OCI-LY1 (cell line): ENCODE measurements around the gene WWP2.

Experiments
- H2AFZ ChIP-seq: fragments of 200-600 bp; sonication (generic), shearing (Covaris generic); 2 replicates; pipeline ENCODE4 v1.6.0; 2014; ENCODE audit warnings: antibody characterized with exemption, mild to moderate bottlenecking, low read length
- H3F3A ChIP-seq: fragments of 200-600 bp; sonication (generic), shearing (Covaris generic); 2 replicates; pipeline ENCODE4 v1.6.0; 2014; ENCODE audit warnings: mild to moderate bottlenecking, antibody characterized with exemption, low read length, moderate library complexity; ENCODE audit not compliant: insufficient read depth
- H3K27ac ChIP-seq: fragments of 200-600 bp; sonication (generic); 2 replicates; pipeline ENCODE4 v1.5.1; 2014; ENCODE audit warnings: low read length, mixed run types, mild to moderate bottlenecking, low read depth; ENCODE audit not compliant: poor library complexity, severe bottlenecking
- H3K27me3 ChIP-seq: fragments of 200-600 bp; sonication (generic); 2 replicates; pipeline ENCODE4 v1.6.0; 2014; ENCODE audit warnings: antibody characterized with exemption, mild to moderate bottlenecking, low read length, moderate library complexity; ENCODE audit not compliant: insufficient read depth
- H3K36me3 ChIP-seq: fragments of 200-600 bp; sonication (generic); 2 replicates; pipeline ENCODE4 v1.6.1; 2014; ENCODE audit warnings: mild to moderate bottlenecking, antibody characterized with exemption, low read length, moderate library complexity, mixed read lengths; ENCODE audit not compliant: insufficient read depth
- H3K4me1 ChIP-seq: fragments of 200-600 bp; sonication (generic); 2 replicates; pipeline ENCODE4 v1.5.1; 2014; ENCODE audit warnings: mild to moderate bottlenecking, low read length, moderate library complexity; ENCODE audit not compliant: insufficient read depth, severe bottlenecking
- H3K4me2 ChIP-seq: fragments of 200-600 bp; sonication (generic), shearing (Covaris generic); 2 replicates; pipeline ENCODE4 v1.6.1; 2014; ENCODE audit warnings: low read length
- H3K4me3 ChIP-seq: fragments of 200-600 bp; sonication (generic); 2 replicates; pipeline ENCODE4 v1.5.1; 2014; ENCODE audit warnings: low read length, low read depth, mild to moderate bottlenecking, mixed read lengths; ENCODE audit not compliant: poor library complexity, severe bottlenecking
- H3K79me2 ChIP-seq: fragments of 200-600 bp; shearing (Covaris generic); 2 replicates; pipeline ENCODE4 v1.6.1; 2016; ENCODE audit warnings: mixed run types, low read length, mixed read lengths; ENCODE audit not compliant: insufficient read depth
- H3K9ac ChIP-seq: fragments of 200-600 bp; sonication (generic), shearing (Covaris generic); 2 replicates; pipeline ENCODE4 v1.6.1; 2014; ENCODE audit warnings: mild to moderate bottlenecking, low read length, mixed read lengths
- H3K9me2 ChIP-seq: fragments of 200-600 bp; sonication (generic), shearing (Covaris generic); 2 replicates; pipeline ENCODE4 v1.6.1; 2014; ENCODE audit warnings: low read depth, mild to moderate bottlenecking, low read length, mixed read lengths
- H3K9me3 ChIP-seq: fragments of 200-600 bp; shearing (Covaris generic); 2 replicates; pipeline ENCODE4 v1.6.1; 2014; ENCODE audit warnings: low read length, mixed read lengths
- H4K20me1 ChIP-seq: fragments of 200-600 bp; sonication (generic), shearing (Covaris generic); 2 replicates; pipeline ENCODE4 v1.6.0; 2016; ENCODE audit warnings: mild to moderate bottlenecking, low read length; ENCODE audit not compliant: insufficient read depth
- EZH2 ChIP-seq: fragments of 200-600 bp; sonication (generic), shearing (Covaris generic); IDR thresholded peaks from 2 replicates; pipeline ENCODE4 v1.8.0; 2017; ENCODE audit warnings: borderline replicate concordance, mixed run types, mild to moderate bottlenecking, antibody characterized with exemption, low read length, moderate library complexity, mixed read lengths
- TF ChIP-seq, protein P1 (sequence below): fragments of 200-600 bp; sonication (generic), shearing (Covaris generic); IDR thresholded peaks from 2 replicates; pipeline ENCODE4 v1.5.1; 2017; ENCODE audit warnings: mild to moderate bottlenecking, antibody characterized with exemption, low read length, moderate library complexity, mixed read lengths

Gene WWP2

DNA sequence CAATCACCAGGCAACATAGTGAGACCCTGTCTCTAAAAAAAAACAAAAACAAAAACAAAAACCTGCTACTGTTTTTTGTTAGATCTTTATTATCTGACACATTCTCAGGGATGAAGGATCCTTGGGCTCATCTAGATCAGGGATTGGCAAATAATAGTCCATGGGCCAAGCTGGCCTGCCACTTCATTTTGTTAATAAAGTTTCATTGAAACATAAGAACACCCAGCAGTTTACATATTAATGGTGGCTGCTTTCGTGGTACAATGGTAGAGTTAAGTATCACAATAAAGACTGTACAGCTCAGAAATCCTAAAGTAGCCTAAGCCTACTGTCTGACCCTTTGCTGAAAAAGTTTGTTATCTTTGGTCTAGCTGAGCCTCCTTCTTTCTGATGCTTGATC, 156.1 kb downstream of the WWP2 start:
- Histone ChIP-seq H4K20me1 (no peaks in the 10 kb centered on the region), H3F3A (no peaks in the 10 kb centered on the region), H2AFZ (no peak overlapping the region), H3K9ac (no peak overlapping the region), H3K27ac (no peak overlapping the region), H3K4me3 (no peak overlapping the region), H3K36me3 (no peaks in the 10 kb centered on the region), H3K9me2 (no peaks in the 10 kb centered on the region), H3K4me2 (no peak overlapping the region), H3K4me1 (no peaks in the 10 kb centered on the region), H3K27me3 (no peaks in the 10 kb centered on the region), H3K9me3 (no peaks in the 10 kb centered on the region), H3K79me2 (no peaks in the 10 kb centered on the region)
- TF ChIP-seq, protein P1, sequence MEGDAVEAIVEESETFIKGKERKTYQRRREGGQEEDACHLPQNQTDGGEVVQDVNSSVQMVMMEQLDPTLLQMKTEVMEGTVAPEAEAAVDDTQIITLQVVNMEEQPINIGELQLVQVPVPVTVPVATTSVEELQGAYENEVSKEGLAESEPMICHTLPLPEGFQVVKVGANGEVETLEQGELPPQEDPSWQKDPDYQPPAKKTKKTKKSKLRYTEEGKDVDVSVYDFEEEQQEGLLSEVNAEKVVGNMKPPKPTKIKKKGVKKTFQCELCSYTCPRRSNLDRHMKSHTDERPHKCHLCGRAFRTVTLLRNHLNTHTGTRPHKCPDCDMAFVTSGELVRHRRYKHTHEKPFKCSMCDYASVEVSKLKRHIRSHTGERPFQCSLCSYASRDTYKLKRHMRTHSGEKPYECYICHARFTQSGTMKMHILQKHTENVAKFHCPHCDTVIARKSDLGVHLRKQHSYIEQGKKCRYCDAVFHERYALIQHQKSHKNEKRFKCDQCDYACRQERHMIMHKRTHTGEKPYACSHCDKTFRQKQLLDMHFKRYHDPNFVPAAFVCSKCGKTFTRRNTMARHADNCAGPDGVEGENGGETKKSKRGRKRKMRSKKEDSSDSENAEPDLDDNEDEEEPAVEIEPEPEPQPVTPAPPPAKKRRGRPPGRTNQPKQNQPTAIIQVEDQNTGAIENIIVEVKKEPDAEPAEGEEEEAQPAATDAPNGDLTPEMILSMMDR: no peak
- TF ChIP-seq EZH2: no peak

DNA sequence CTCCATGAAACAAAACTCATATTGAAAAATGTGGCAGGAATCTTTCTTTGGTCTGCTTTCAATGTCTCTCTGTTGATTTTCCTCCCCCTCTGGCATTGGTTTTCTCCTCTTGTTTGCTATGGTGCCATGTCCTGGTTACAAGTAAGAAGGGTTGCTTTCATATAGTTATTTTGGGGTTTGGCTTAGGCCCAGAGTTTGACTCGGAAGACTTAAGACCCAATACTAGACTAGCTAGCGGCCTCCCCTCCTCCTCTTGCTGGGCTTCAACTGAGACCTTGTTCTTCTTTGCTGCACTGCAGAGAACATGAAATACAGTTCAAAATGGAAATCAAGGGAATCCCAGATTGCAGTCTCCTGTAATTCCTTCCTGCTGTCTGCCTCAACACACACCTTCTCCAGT, 159.0 kb downstream of the WWP2 start:
- no peaks in the 10 kb centered on the region for H3K9me3 ChIP-seq
- TF ChIP-seq, protein P1: no peak
- no peak for TF ChIP-seq EZH2
- H2AFZ ChIP-seq: no peak overlapping the region
- H3K4me2 ChIP-seq: no peak overlapping the region
- H3K36me3 ChIP-seq: no peaks in the 10 kb centered on the region
- H3K27me3 ChIP-seq: no peaks in the 10 kb centered on the region
- H3K9ac ChIP-seq: no peak overlapping the region
- no peak overlapping the region for H3K4me3 ChIP-seq
- H3K4me1 ChIP-seq: no peaks in the 10 kb centered on the region
- no peaks in the 10 kb centered on the region for H3F3A ChIP-seq
- no peaks in the 10 kb centered on the region for H3K9me2 ChIP-seq
- no peaks in the 10 kb centered on the region for H3K79me2 ChIP-seq
- no peaks in the 10 kb centered on the region for H4K20me1 ChIP-seq
- H3K27ac ChIP-seq: no peak overlapping the region

DNA sequence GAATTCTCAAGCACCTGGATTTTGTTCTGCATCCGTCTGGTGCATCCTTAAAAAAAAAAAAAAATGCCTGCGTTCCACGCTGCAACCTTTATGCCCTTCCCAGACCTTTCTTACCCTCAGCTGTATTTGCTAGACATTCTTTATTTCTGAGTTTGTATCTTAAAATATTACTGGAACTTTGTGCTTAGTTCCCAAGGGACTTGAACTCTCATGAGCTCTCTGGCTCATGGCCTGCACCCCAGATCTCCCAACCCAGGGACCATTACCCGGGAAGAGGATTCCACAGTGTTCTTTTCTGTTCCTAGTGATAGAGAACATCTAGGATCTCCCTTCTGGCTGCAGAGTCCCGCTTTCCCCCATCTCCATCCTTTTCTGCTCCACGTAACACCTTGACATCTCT, 160.1 kb downstream of the WWP2 start:
- Histone ChIP-seq H3F3A (no peaks in the 10 kb centered on the region), H3K9me2 (no peaks in the 10 kb centered on the region), H3K27me3 (no peaks in the 10 kb centered on the region), H3K4me3 (no peak overlapping the region), H2AFZ (no peak overlapping the region), H3K27ac (no peak overlapping the region), H3K79me2 (no peaks in the 10 kb centered on the region), H4K20me1 (no peaks in the 10 kb centered on the region), H3K9ac (no peak overlapping the region), H3K36me3 (no peaks in the 10 kb centered on the region), H3K4me1 (no peaks in the 10 kb centered on the region), H3K4me2 (no peak overlapping the region), H3K9me3 (no peaks in the 10 kb centered on the region)
- TF ChIP-seq, protein P1: no peak
- TF ChIP-seq EZH2: no peak
